Stimulated activated CD8-positive, alpha-beta memory T cell treated with anti-CD3 and anti-CD28 coated beads, Interleukin-4, amount 100 ng/mL, for 4 hours (primary cell): Measurements from ENCODE around the gene OR2H1.

Experiments
- DNase-seq, 2 donors: peaks; one replicate each; pipeline ENCODE4 v3.0.0-alpha.2; 2020; ENCODE audit warnings: low read depth in 2 of 2, low spot score in 1 of 2

OR2H1 gene

DNA sequence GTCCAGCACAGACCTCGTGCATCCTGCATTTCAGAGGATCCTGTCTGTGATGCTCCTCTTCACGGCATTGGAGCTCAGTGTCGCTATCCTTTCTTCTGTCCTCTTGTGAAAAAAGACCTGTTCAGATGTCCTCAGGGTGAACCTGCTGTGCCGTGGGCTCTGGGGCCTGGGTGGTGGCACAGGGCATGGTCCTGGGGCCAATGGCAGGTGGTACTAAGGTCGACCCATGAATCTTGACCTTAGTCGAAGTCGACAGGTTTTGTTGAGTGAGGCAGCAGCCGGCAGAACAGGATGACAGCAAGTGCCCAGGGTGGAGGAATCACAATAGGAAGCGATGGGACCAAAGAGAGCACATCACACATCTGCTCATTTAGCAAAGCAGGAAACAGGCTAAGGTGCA, 52.8 kb downstream of the OR2H1 start:
- DNase-seq, result no peak

DNA sequence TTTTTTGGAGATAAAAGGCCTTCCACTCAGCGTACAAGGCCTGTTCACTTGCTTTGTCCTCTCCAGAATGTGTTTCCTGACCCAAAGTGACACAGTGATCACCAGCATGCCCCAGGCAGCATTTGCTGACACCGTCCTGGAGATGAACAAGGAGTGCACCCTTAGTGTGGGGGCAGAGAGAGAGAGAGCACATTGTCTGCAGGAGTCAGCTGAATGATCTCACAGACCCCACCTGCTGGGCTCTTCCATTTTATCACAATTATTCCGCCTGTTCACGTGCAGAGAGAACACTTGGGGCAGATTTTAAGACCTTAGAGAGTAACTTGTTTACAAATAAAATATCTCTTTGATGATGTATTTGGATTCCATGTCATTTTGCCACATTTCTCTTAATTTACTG, 53.2 kb downstream of the OR2H1 start:
- no peak for DNase-seq

DNA sequence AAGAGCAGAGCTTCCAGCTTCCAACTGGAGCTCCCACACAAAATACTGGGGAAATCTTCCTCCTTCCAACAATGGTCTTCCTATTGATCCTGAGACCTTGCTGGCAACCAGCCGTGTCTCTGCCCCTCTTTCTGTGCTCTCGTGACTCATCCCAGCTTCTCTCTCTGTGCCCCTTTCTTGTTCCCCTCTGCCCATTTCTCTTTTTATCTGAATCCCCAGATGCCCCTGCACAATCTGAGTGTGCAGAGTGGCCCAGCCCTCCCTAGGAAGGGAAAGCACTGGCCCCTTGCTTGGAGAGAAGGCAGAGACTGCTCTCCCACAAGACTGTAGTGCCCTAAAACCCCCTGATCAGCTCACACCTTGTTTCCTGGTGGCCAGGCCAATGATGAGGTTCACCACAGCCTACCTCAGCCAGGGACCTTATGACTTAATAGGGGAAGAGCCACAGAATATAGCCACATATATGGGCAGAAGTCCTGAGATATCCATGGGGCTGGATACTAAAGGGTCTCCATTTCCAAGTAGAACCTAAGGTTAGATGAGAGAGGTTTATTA, 53.9 kb downstream of the OR2H1 start:
- no peak for DNase-seq
